ENCODE data around the gene HPS6. TPM values are rescaled to one million over a fixed set of nuclear protein-coding genes. Genes with fewer than 3 reads are reported as not detected.

HPS6 gene
- total RNA-seq, 4 donors from 2014 or later, result 12.7 to 21.8 (median 19.4) TPM

DNA sequence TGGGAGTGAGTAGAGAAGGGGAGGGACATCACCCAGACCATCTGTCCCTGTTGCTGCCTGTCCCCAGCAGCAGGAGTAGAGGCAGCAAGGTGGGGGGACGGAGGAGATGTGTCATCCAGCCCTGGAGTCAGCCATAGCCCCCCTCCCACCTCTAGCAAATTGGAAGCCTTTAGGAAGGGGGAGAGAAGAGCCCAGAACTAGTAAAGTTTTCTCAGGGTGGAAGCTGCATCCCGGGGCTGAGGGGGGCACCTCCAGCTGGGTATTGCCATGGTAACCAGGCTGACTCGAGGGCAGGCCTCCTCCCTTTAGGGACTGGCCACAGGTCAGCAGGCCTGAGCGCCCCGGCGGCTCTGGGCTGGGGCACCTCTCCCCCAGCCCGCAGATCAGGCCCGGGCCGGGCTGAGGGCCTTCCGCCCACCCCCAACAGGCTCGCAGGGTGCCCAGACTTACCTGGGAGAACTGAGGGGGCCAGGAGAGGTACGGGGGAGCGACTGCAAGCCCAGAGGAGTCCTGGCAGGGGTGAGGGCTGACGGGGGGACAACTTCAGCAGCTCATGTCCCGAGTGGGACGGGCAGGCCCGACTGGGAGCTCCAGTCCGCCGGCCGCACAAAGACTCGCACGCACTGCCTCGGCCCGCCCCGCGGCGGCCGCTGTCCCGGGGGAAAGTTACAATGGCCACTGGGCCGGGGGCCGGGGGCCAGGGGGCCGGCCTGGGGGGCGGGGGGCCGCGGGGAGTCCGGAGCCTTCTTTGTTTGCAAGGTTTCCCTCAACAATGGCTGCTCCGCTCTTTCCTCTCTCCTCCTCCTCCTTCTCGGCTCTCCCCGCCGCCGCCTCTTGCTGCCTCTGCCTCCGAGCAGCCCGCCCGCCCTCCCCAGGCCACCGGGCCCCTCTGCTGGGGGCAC, 49.1 kb downstream of the HPS6 start:
- intact Hi-C loops (cut with DNase I; ENCODE audit: low total_unique reads) (loop anchor here (1.0 kb wide), 1 partner anchor 49 kb away; the partner anchor contains the start of gene HPS6), in situ Hi-C loops (cut with MboI; ENCODE audit: low sequenced_read_pairs in 4 of 4) (no loop called here)
- DNase-seq (no peak), ATAC-seq (peak in 1 of 2 donors; percentile 2)
- no peaks in the 10 kb centered on the region for H3K9me3 ChIP-seq
- peaks cover 62 to 66% of the 10 kb centered on the region in 2 donors for H3K4me1 ChIP-seq
- TF ChIP-seq CTCF (IDR thresholded peaks at IDR 0.05 in 4 of 5, conservative IDR thresholded peaks at IDR 0.05 in 1 of 5) (no peak), POLR2A (IDR thresholded peaks at IDR 0.05) (no peak)
- H3K4me3 ChIP-seq, result peak overlapping the region; percentile 57 to 69 (median 64)
- H3K27ac ChIP-seq, result peak overlapping the region; percentile 76 to 100 (median 94)
- H3K27me3 ChIP-seq, result no peaks in the 10 kb centered on the region
- H3K36me3 ChIP-seq, result peaks cover 0 to 24% of the 10 kb centered on the region in 2 donors

DNA sequence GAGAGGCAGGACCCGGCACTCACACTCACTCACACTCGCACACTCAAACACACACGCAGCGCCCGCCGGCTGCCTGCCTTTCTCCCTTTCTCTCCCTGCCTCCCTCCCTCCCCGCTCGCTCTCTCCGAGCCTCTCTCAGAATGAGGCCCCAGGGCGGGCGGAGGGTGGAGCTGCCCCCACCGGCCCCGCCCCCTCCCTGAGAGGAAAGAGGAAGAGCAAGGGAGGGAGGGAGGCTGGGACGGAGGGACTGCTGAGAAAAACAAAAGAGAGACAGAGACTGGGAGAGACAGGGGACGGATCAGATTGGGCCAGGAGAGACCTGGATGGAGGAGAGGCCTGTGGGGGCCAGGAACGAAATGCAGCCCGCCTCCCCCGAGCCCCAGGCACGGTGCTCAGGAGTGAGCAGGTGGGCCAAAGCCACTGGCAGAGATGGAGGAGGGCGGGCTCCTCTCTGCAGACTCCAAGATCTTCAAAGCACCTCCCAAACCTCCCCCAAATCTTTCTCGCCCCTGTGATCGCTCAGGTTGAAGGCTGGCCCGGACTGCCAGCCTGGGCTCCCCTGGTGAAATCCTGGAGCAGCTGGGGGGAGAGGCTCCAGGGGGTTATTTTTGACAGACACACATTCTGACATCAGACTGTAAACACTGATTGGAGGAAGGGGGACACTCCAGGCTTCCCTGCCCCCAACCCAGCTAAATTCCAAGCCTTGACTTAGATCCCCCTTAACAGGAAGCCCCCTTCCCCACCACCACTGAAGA, 49.9 kb downstream of the HPS6 start:
- H3K9me3 ChIP-seq, result no peaks in the 10 kb centered on the region
- TF ChIP-seq CTCF (IDR thresholded peaks at IDR 0.05 in 4 of 5, conservative IDR thresholded peaks at IDR 0.05 in 1 of 5) (no peak), POLR2A (IDR thresholded peaks at IDR 0.05) (peak; percentile 41 to 47)
- H3K27ac ChIP-seq, result peak overlapping the region; percentile 76 to 100 (median 94)
- H3K4me3 ChIP-seq, result peak overlapping the region; percentile 57 to 69 (median 64)
- no peaks in the 10 kb centered on the region for H3K27me3 ChIP-seq
- ATAC-seq (peak; percentile 61 to 73), DNase-seq (peak; percentile 79 to 81)
- peaks cover 68% of the 10 kb centered on the region in 2 donors for H3K4me1 ChIP-seq
- peaks cover 0 to 16% of the 10 kb centered on the region in 2 donors for H3K36me3 ChIP-seq
- in situ Hi-C loops (cut with MboI; ENCODE audit: low sequenced_read_pairs in 4 of 4), result no loop called here
- intact Hi-C loops (cut with DNase I; ENCODE audit: low total_unique reads), result loop anchor here (1.0 to 5.0 kb wide), 2 partner anchors 50 to 298 kb away; partner anchors contain the start of genes HPS6 and OGA

DNA sequence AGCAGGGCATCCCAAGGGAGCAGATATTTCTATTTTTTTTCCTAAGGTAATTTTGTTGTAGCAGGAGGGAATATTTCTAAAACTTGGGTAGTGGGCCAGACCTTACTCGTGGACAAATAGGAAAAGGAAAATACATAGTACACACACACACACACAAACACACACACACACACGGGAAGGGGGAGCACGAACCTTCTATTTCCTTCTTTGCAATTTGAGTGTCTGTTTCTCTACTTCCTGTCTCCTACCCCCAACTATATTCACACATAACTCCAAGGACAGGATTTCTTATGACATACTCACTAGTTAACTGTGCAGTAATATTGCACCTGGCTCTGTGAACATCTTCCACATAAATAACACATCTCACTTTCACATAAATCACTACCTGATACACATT, 50.6 kb downstream of the HPS6 start:
- H3K4me3 ChIP-seq, result peak overlapping the region in 3 of 4 donors; percentile 59 to 69 (median 69)

More for the DNA sequence above, 50.6 kb downstream of the HPS6 start:
- Histone ChIP-seq H3K4me1 (peaks cover 68% of the 10 kb centered on the region in 2 donors), H3K27ac (peak overlapping the region; percentile 76 to 100 (median 94)), H3K9me3 (no peaks in the 10 kb centered on the region), H3K36me3 (peaks cover 0 to 9% of the 10 kb centered on the region in 2 donors), H3K27me3 (no peaks in the 10 kb centered on the region)
- DNase-seq (no peak), ATAC-seq (no peak)
- intact Hi-C loops (cut with DNase I; ENCODE audit: low total_unique reads) (loop anchor here (5.0 kb wide), 1 partner anchor 298 kb away; the partner anchor contains the start of gene OGA), in situ Hi-C loops (cut with MboI; ENCODE audit: low sequenced_read_pairs in 4 of 4) (no loop called here)
- TF ChIP-seq POLR2A (IDR thresholded peaks at IDR 0.05) (no peak), CTCF (IDR thresholded peaks at IDR 0.05 in 4 of 5, conservative IDR thresholded peaks at IDR 0.05 in 1 of 5) (no peak)
